ENCODE results near the gene METTL17. TPM values are rescaled to one million over a fixed set of nuclear protein-coding genes. Genes with fewer than 3 reads are reported as not detected.
"Not testable (repeated sequence)": the region's sequence is repeated elsewhere in the genome, so short reads cannot be mapped to it uniquely, and the experiment has no call there.

METTL17 gene
- total RNA-seq, 1 donor from 2014 or later = 95.9 TPM

- no peak for DNase-seq (ENCODE audit: low spot score, unreplicated experiment)
- no peaks in the 10 kb centered on the region for H3K9me3 Mint-ChIP-seq (ENCODE audit: low read depth)
- no peaks in the 10 kb centered on the region for H3K36me3 Mint-ChIP-seq (ENCODE audit: insufficient read depth)
- no peak overlapping the region for H3K4me3 Mint-ChIP-seq (ENCODE audit: low read depth)
- peaks cover 19% of the 10 kb centered on the region for H3K27me3 Mint-ChIP-seq
- peak; percentile 67 for TF ChIP-seq CTCF (IDR thresholded peaks at IDR 0.05; ENCODE audit: unreplicated experiment)
- peaks cover 20% of the 10 kb centered on the region for H3K4me1 Mint-ChIP-seq (ENCODE audit: low read depth)
- no peak overlapping the region for H3K27ac Mint-ChIP-seq
Measured at GRCh38 chr14:21039585-21040369, 50.0 kb downstream of the METTL17 start.

GRCh38 chr14:21040370-21040925, 50.7 kb downstream of the METTL17 start:
- no peak for DNase-seq (ENCODE audit: low spot score, unreplicated experiment)
- H3K36me3 Mint-ChIP-seq (ENCODE audit: insufficient read depth) = no peaks in the 10 kb centered on the region
- no peak for TF ChIP-seq CTCF (IDR thresholded peaks at IDR 0.05; ENCODE audit: unreplicated experiment)
- H3K9me3 Mint-ChIP-seq (ENCODE audit: low read depth) = no peaks in the 10 kb centered on the region
- H3K4me3 Mint-ChIP-seq (ENCODE audit: low read depth) = no peak overlapping the region
- peaks cover 20% of the 10 kb centered on the region for H3K27me3 Mint-ChIP-seq
- H3K4me1 Mint-ChIP-seq (ENCODE audit: low read depth) = peaks cover 20% of the 10 kb centered on the region
- no peak overlapping the region for H3K27ac Mint-ChIP-seq

GRCh38 chr14:21040941-21041340, 51.2 kb downstream of the METTL17 start:
- not testable (repeated sequence) for H3K4me3 Mint-ChIP-seq (ENCODE audit: low read depth); H3K36me3 Mint-ChIP-seq (ENCODE audit: insufficient read depth); H3K9me3 Mint-ChIP-seq (ENCODE audit: low read depth); H3K27ac Mint-ChIP-seq; DNase-seq (ENCODE audit: low spot score, unreplicated experiment)
- Mint-ChIP-seq H3K27me3 (peaks cover 20% of the 10 kb centered on the region), H3K4me1 (ENCODE audit: low read depth) (peaks cover 20% of the 10 kb centered on the region)

- Mint-ChIP-seq H3K4me1 (ENCODE audit: low read depth) (peaks cover 20% of the 10 kb centered on the region), H3K27ac (peak within 1 kb of the TSS; percentile 35), H3K27me3 (peaks cover 20% of the 10 kb centered on the region), H3K9me3 (ENCODE audit: low read depth) (no peaks in the 10 kb centered on the region), H3K36me3 (ENCODE audit: insufficient read depth) (no peaks in the 10 kb centered on the region), H3K4me3 (ENCODE audit: low read depth) (no peak within 1 kb of the TSS)
- no peak for TF ChIP-seq CTCF (IDR thresholded peaks at IDR 0.05; ENCODE audit: unreplicated experiment)
- DNase-seq (ENCODE audit: low spot score, unreplicated experiment) = no peak
Measured at GRCh38 chr14:21041676-21042433, 52.1 kb downstream of the METTL17 start, which contains the start of gene RNASE7. Gene RNASE7, plus strand, starts transcription at chr14:21042362. Its CDS starts 631 bp downstream, at chr14:21042993.

GRCh38 chr14:21042918-21043317, 53.1 kb downstream of the METTL17 start:
- no peaks in the 10 kb centered on the region for H3K36me3 Mint-ChIP-seq (ENCODE audit: insufficient read depth)
- no peak overlapping the region for H3K27ac Mint-ChIP-seq
- TF ChIP-seq CTCF (IDR thresholded peaks at IDR 0.05; ENCODE audit: unreplicated experiment) = no peak
- peaks cover 20% of the 10 kb centered on the region for H3K27me3 Mint-ChIP-seq
- no peaks in the 10 kb centered on the region for H3K9me3 Mint-ChIP-seq (ENCODE audit: low read depth)
- H3K4me1 Mint-ChIP-seq (ENCODE audit: low read depth) = peaks cover 20% of the 10 kb centered on the region
- H3K4me3 Mint-ChIP-seq (ENCODE audit: low read depth) = no peak overlapping the region
- no peak for DNase-seq (ENCODE audit: low spot score, unreplicated experiment)
